Posterior vena cava (tissue), 2 donors: ENCODE results near the gene NPIPB6. TPM values are rescaled to one million over a fixed set of nuclear protein-coding genes. Genes with fewer than 3 reads are reported as not detected.

Source experiments
- DNase-seq: peaks from one replicate; pipeline ENCODE4 v3.0.0-alpha.2; 2020; ENCODE audit warnings: low spot score
- intact Hi-C, 2 donors: fragments of 100-400 bp; cut with DNase I; formaldehyde crosslinking; loops; one replicate each; pipeline versions ENCODE4 v1.14.1 to v1.14.2; 2022 to 2023
- microRNA-seq, 2 donors: library from miRNA; unstranded; fragments of <30 nt; microRNA quantifications; one replicate each; pipeline ENCODE4 v1.2.0, GENCODE V29; 2020 to 2021; ENCODE audit warnings: borderline microRNAs expressed in 2 of 2
- total RNA-seq, 2 donors: library from RNA; stranded (reverse); fragmentation: NEBNext Ultra II Directional; extraction: Animal tissue kit (Norgen Biotek cat#: 25700); gene quantifications; one replicate each; pipeline ENCODE4 v1.2.1, GENCODE V29; 2021
- donor health status: DM: yes; HTN: yes; CAD: no.
- donor health status: DM: yes; HTN: yes; CAD: no.

Gene NPIPB6
- total RNA-seq, 2 donors from 2014 or later: 1.5 to 3.4 TPM

GRCh38 chr16:28307936-28308335, 55.4 kb downstream of the NPIPB6 start:
- DNase-seq: no peak
- intact Hi-C loops: no loop called here

DNA sequence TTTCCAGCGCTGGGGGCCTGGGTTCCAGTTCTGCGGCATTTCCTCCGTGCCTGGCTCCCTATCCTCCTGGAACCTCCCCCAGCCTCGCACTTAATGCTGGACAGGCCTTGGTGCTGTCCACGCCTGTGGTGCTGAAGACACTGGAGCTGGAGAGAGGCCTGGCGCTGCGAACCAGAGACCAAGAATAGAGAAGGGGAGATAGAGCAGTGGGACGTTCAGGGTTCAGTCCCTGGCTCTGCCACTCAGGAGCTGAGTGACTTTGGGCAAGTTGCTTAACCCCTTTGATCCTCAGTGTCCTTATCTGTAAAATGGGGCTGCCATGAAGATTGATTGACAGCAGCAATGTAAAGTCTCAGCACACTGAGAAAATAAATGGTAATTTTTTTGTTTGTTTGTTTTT, 59.1 kb downstream of the NPIPB6 start:
- intact Hi-C loops: no loop called here
- no peak for DNase-seq

DNA sequence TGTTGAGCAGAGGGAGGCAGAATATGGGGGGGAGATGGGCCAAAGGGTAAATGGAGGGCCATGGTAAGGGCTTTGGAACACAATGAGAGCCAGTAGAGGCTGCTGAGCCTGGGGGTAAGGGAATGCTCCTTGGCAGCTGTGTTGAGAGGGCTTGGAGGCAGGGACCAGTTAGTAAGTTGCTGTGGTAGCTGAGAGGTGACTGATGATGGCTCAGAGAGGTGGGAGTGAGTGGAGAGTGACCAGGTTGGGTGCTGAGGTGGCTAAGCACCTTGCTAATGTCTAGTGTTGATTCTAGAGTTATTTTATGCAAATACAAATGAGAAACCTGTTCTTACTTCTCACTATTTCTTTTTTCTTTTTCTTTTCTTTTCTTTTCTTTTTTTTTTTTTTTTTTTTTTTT, 60.2 kb downstream of the NPIPB6 start:
- intact Hi-C loops: no loop called here

DNA sequence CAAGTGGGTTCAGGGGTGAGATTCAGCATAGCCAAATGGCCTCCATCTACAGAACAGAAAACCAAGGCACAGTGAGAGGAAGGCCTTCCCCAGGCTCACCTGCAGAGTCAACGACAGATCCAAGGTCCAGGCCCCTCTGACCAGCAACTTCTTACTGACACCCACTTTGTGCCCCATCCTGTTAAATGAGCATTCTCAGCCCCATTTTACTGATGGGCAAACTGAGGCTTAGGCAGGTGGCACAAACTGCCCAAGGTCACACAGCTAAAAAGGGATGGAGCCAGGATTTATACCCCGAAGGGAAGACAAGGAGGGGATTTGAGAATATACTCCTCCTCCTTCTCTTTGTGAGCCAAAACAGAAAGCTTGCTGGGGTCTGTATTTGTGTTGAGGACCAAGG, 61.7 kb downstream of the NPIPB6 start:
- no peak for DNase-seq
- intact Hi-C loops: no loop called here

More for the DNA sequence above, 60.2 kb downstream of the NPIPB6 start:
- DNase-seq: no peak

- intact Hi-C loops: no loop called here
- DNase-seq: no peak
Observed at GRCh38 chr16:28301154-28301553, 62.2 kb downstream of the NPIPB6 start.

DNA sequence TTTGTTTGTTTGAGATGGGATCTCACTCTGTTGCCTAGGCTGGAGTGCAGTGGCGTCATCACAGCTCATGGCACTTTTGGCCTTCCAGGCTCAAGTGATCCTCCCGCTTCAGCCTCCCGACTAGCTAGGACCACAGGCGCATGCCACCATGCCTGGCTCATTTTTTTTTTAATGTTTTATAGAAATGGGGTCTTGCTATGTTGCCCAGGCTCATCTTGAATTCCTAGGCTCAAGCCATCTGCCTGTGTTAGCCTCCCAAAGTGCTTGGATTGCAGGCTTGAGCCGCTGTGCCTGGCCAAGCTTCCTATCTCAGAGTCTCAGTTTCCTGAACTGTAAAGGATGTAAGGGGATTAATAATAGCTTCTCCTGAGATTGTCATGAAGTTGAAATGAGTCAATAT, 63.0 kb downstream of the NPIPB6 start:
- no peak for DNase-seq
- intact Hi-C loops: no loop called here

DNA sequence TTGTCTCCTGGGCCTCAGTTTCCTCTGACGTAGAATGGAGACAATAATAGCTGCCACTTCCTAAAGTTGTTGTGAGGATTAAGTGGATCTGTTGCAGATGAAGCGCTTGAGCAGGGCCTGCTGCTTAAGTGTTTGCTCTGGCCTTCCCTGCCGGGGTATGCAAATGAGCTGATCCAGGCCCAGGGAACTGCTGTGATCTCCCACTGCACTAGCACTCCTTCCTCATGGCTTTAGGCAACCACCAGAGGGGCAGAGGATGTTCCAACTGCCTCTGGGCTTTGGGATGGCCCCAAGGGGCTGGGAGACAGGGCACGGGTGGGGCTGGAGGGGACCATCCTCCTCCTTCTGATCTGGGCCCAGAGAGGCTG, 64.8 kb downstream of the NPIPB6 start:
- intact Hi-C loops: no loop called here
- no peak for DNase-seq

DNA sequence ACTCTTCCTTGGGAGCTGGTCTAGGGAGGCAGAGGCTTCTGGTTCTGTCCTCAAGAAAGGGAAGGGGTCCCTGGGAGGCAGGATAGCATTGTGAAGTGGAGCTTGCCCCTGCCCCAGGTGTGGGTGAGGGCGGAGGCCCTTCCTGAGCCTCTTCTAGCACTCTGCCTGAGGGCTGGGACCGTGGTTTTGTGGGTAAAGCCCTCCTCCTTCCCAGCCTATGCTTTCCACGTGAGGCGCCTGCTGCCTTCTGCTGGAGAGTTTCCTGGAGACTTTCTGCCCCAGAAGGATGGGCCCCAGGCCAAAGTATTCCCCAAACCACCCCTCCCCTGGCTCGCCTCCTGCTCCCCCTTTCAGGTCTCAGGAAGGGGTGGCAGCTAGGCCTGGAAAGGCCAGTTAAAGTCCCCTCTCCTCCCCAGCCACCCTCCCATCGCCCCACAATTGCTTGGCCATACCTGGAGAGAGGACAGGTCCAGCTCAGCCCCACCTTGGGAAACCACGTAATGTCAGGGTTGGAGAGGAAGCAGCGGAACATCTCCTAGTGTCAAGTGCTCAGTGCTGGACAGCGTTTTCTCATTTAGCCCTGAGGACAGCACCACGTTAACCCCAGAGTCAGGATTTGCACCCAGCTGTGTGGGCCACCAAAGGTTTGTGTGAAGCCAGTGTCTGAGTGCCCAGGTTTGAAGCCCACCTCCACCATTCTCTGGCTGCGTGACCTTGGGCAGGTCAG, 65.4 kb downstream of the NPIPB6 start:
- intact Hi-C loops: no loop called here
- no peak for DNase-seq

- DNase-seq: no peak
- intact Hi-C loops: no loop called here
Observed at GRCh38 chr16:28297308-28297707, 66.0 kb downstream of the NPIPB6 start.

GRCh38 chr16:28295276-28295675, 68.0 kb downstream of the NPIPB6 start:
- no peak for DNase-seq
- intact Hi-C loops: no loop called here

DNA sequence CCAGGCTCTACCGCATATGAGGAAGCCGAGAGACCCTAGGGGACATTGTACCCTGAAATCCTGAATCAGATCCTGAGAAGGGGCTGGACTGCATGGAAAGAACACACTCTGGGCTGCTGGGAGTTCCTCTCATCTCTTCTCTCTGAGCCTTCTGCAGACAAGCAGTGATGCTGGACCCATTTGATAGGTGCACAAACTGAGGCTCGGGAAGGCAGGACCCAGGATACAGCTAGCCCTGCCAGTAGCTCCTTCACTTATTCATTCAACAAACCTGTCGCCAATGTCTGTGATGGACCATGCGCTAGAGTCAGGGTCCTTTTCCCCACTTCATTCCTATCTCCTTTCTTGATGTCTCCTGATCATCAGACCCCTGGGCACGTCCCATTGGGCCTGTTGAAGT, 69.1 kb downstream of the NPIPB6 start:
- intact Hi-C loops: no loop called here
- no peak for DNase-seq

GRCh38 chr16:28293601-28293960, 69.7 kb downstream of the NPIPB6 start:
- DNase-seq: no peak
- intact Hi-C loops: no loop called here

- intact Hi-C loops: no loop called here
- no peak for DNase-seq
Observed at GRCh38 chr16:28292731-28293600, 70.3 kb downstream of the NPIPB6 start.

Small RNA genes lying within 50 kb of the gene (microRNA-seq; reads per million reads assigned to microRNA genes)
- gene MIR6862-1: 0 reads per million in 2 donors

Other genes with a start within 250 kb of the NPIPB6 start
- 10 to 100 TPM; 86.9 to 99.7 TPM for gene XPO6, start 151.5 kb downstream of the NPIPB6 start, total RNA-seq
- under 1 TPM; 0.05 to 0.09 TPM for gene SBK1, start 71.0 kb downstream of the NPIPB6 start, total RNA-seq
- 10 to 100 TPM; 42.2 to 70.3 TPM for gene EIF3CL, start 40.3 kb upstream of the NPIPB6 start, total RNA-seq
- not detected for gene NPIPB7, start 108.8 kb upstream of the NPIPB6 start, total RNA-seq
- 10 to 100 TPM; 15.7 to 22.8 TPM for gene CLN3, start 128.6 kb upstream of the NPIPB6 start, total RNA-seq
- 1 to 10 TPM; 2.1 to 2.7 TPM for gene APOBR, start 131.1 kb upstream of the NPIPB6 start, total RNA-seq
- not detected for gene IL27, start 143.3 kb upstream of the NPIPB6 start, total RNA-seq
- 100 to 1,000 TPM in 1 of 2 donors, 10 to 100 TPM in 1; 95.3 to 159 TPM for gene NUPR1, start 175.5 kb upstream of the NPIPB6 start, total RNA-seq
- gene SGF29, start 190.4 kb upstream of the NPIPB6 start, total RNA-seq: 10 to 100 TPM; 18.3 to 24.3 TPM
- gene SULT1A2, start 233.5 kb upstream of the NPIPB6 start, total RNA-seq: 1 to 10 TPM in 1 of 2 donors, under 1 TPM in 1; 0.65 to 1.1 TPM
- gene SULT1A1, start 246.5 kb upstream of the NPIPB6 start, total RNA-seq: 10 to 100 TPM in 1 of 2 donors, 1 to 10 TPM in 1; 8.9 to 16.7 TPM